Keratinocyte (primary cell): ENCODE results near the gene RNASE8. TPM values are rescaled to one million over a fixed set of nuclear protein-coding genes. Genes with fewer than 3 reads are reported as not detected.

Source experiments
- DNase-seq: peaks from one replicate; pipeline ENCODE4 v3.0.0-alpha.2; 2011; ENCODE audit warnings: low read depth, missing footprints, low spot score
- FAIRE-seq: peaks from 2 replicates; lab custom pipeline; 2011; peaks lifted over from hg19 to GRCh38; lab: Jason Lieb, UNC
- H2AFZ ChIP-seq: 2 replicates; pipeline ENCODE4 v1.6.0; 2012; ENCODE audit warnings: low read length, control low read depth, inconsistent platforms; ENCODE audit not compliant: control insufficient read depth
- H3K27ac ChIP-seq: 2 replicates; pipeline ENCODE4 v1.5.1; 2011; ENCODE audit warnings: low read length; ENCODE audit not compliant: control insufficient read depth, insufficient read depth
- H3K27me3 ChIP-seq: 3 replicates; pipeline ENCODE4 v1.6.0; 2011; ENCODE audit warnings: low read length; ENCODE audit not compliant: control insufficient read depth, insufficient read depth; ENCODE audit errors: extremely low read depth
- H3K36me3 ChIP-seq, 2 experiments: 2 replicates in 1 of 2; 3 replicates in 1 of 2; pipeline ENCODE4 v1.5.1; 2011; ENCODE audit warnings: low read length in 2 of 2, mild to moderate bottlenecking in 1 of 2; ENCODE audit not compliant: control insufficient read depth in 2 of 2, insufficient read depth in 2 of 2; ENCODE audit errors: extremely low read depth in 1 of 2
- H3K4me1 ChIP-seq: 3 replicates; pipeline ENCODE4 v1.5.1; 2011; ENCODE audit warnings: low read length; ENCODE audit not compliant: control insufficient read depth, insufficient read depth; ENCODE audit errors: extremely low read depth
- H3K4me2 ChIP-seq: 3 replicates; pipeline ENCODE4 v1.6.0; 2011; ENCODE audit warnings: low read depth, low read length; ENCODE audit not compliant: control insufficient read depth, insufficient read depth; ENCODE audit errors: extremely low read depth
- H3K4me3 ChIP-seq, 3 experiments: fragments of 200-600 bp in 1 of 3; sonication (generic) in 1 of 3; 2 replicates in 2 of 3; 3 replicates in 1 of 3; pipeline ENCODE4 v1.5.1; 2011 to 2016; ENCODE audit warnings: low read length in 3 of 3, mild to moderate bottlenecking in 3 of 3, control low read depth in 2 of 3, inconsistent platforms in 1 of 3, low read depth in 1 of 3, mixed read lengths in 1 of 3, mixed run types in 1 of 3, moderate library complexity in 1 of 3; ENCODE audit not compliant: control insufficient read depth in 2 of 3, insufficient read depth in 2 of 3; ENCODE audit errors: extremely low read depth in 1 of 3
- H3K79me2 ChIP-seq: 2 replicates; pipeline ENCODE4 v1.6.0; 2012; ENCODE audit warnings: low read length; ENCODE audit not compliant: control insufficient read depth, insufficient read depth
- H3K9ac ChIP-seq: 3 replicates; pipeline ENCODE4 v1.6.0; 2011; ENCODE audit warnings: low read length; ENCODE audit not compliant: control insufficient read depth, insufficient read depth; ENCODE audit errors: extremely low read depth
- H3K9me1 ChIP-seq: 3 replicates; pipeline ENCODE4 v1.6.0; 2011; ENCODE audit warnings: low read length; ENCODE audit not compliant: control insufficient read depth, insufficient read depth; ENCODE audit errors: extremely low read depth
- H3K9me3 ChIP-seq: 2 replicates; pipeline ENCODE4 v1.5.1; 2012; ENCODE audit warnings: low read depth, low read length; ENCODE audit not compliant: control insufficient read depth
- H4K20me1 ChIP-seq: 3 replicates; pipeline ENCODE4 v1.6.0; 2011; ENCODE audit warnings: low read length; ENCODE audit not compliant: control insufficient read depth, insufficient read depth; ENCODE audit errors: extremely low read depth
- CTCF ChIP-seq, 3 experiments: IDR thresholded peaks in 1 of 3; conservative IDR thresholded peaks in 1 of 3; optimal IDR thresholded peaks in 1 of 3; 2 replicates in 2 of 3; 3 replicates in 1 of 3; pipeline versions ENCODE3 to v1.5.1; 2011; ENCODE audit warnings: low read length in 3 of 3, mild to moderate bottlenecking in 3 of 3, moderate library complexity in 2 of 3, control low read depth in 1 of 3, inconsistent platforms in 1 of 3; ENCODE audit not compliant: insufficient read depth in 2 of 3; ENCODE audit errors: extremely low read depth in 1 of 3
- EZH2 ChIP-seq: IDR thresholded peaks from one replicate; pipeline ENCODE4 v1.6.1; 2012; ENCODE audit warnings: inconsistent platforms, mild to moderate bottlenecking, low read length, moderate library complexity
- dilution Hi-C: fragments of 300-500 bp; cut with MboI; formaldehyde crosslinking; loops from one replicate; pipeline ENCODE4 v1.7.0; 2020; ENCODE audit warnings: low sequenced_read_pairs; ENCODE audit not compliant: extremely low pct_ligation_motif_present
- polyA plus RNA-seq, 5 experiments: library from polyadenylated mRNA; depleted of rRNA in 3 of 5; stranded (reverse) in 3 of 5; stranded (forward) in 1 of 5; unstranded in 1 of 5; fragments of >200 nt; gene quantifications; 1 replicate in 1 of 5; 2 replicates in 3 of 5; 3 replicates in 1 of 5; pipeline versions ENCODE4 v1.2.1 to v1.2.3, GENCODE V29; 2011 to 2012; ENCODE audit warnings: missing spikeins in 2 of 5, low read depth in 1 of 5, low replicate concordance in 1 of 5

RNASE8 gene
- polyA plus RNA-seq, 1 donor (not counting 4 experiments of a cell fraction or from before 2014, with no cell fraction given), result not detected

GRCh38 chr14:21096438-21096837 lies 38.8 kb downstream of the RNASE8 start:
- H2AFZ ChIP-seq, result no peak overlapping the region
- peak overlapping the region in 1 of 3 experiments; percentile 64 for H3K4me3 ChIP-seq
- peaks cover 7 to 14% of the 10 kb centered on the region in 2 experiments for H3K36me3 ChIP-seq
- H3K9me3 ChIP-seq, result no peaks in the 10 kb centered on the region
- H3K9me1 ChIP-seq, result no peaks in the 10 kb centered on the region
- FAIRE-seq (no peak), DNase-seq (no peak)
- no peak overlapping the region for H3K9ac ChIP-seq
- dilution Hi-C loops, result no loop called here
- H3K4me1 ChIP-seq, result peaks cover 39% of the 10 kb centered on the region
- no peaks in the 10 kb centered on the region for H3K27me3 ChIP-seq
- H3K4me2 ChIP-seq, result peak overlapping the region; percentile 87
- H3K79me2 ChIP-seq, result peaks cover 39% of the 10 kb centered on the region
- peak overlapping the region; percentile 66 for H3K27ac ChIP-seq
- H4K20me1 ChIP-seq, result peaks cover 4% of the 10 kb centered on the region
- TF ChIP-seq CTCF (optimal IDR thresholded peaks at IDR 0.05 in 1 of 3, IDR thresholded peaks at IDR 0.05 in 1 of 3, conservative IDR thresholded peaks at IDR 0.05 in 1 of 3; ENCODE audit: extremely low read depth in 1 of 3, insufficient read depth in 2 of 3, low read length in 3 of 3), result no peak
- TF ChIP-seq EZH2, result no peak

GRCh38 chr14:21096978-21097635 lies 39.5 kb downstream of the RNASE8 start:
- peaks cover 5 to 14% of the 10 kb centered on the region in 2 experiments for H3K36me3 ChIP-seq
- TF ChIP-seq CTCF (optimal IDR thresholded peaks at IDR 0.05 in 1 of 3, IDR thresholded peaks at IDR 0.05 in 1 of 3, conservative IDR thresholded peaks at IDR 0.05 in 1 of 3; ENCODE audit: extremely low read depth in 1 of 3, insufficient read depth in 2 of 3, low read length in 3 of 3), result no peak
- no peak for TF ChIP-seq EZH2
- H3K79me2 ChIP-seq, result peaks cover 39% of the 10 kb centered on the region
- peak overlapping the region; percentile 87 for H3K4me2 ChIP-seq
- FAIRE-seq (no peak), DNase-seq (no peak)
- H3K9me1 ChIP-seq, result no peaks in the 10 kb centered on the region
- peaks cover 45% of the 10 kb centered on the region for H3K4me1 ChIP-seq
- peak overlapping the region; percentile 66 for H3K27ac ChIP-seq
- H3K27me3 ChIP-seq, result no peaks in the 10 kb centered on the region
- no peaks in the 10 kb centered on the region for H3K9me3 ChIP-seq
- dilution Hi-C loops, result no loop called here
- H3K4me3 ChIP-seq, result peak overlapping the region; percentile 47 to 76 (median 64)
- H4K20me1 ChIP-seq, result peaks cover 4% of the 10 kb centered on the region
- peak overlapping the region; percentile 63 for H3K9ac ChIP-seq
- H2AFZ ChIP-seq, result no peak overlapping the region
